ENCODE results near the gene TFPI.
"Not testable (repeated sequence)": the region's sequence is repeated elsewhere in the genome, so short reads cannot be mapped to it uniquely, and the experiment has no call there.

The TFPI gene

GRCh38 chr2:187527262-187527661 lies 27.0 kb downstream of the TFPI start:
- no peak for DNase-seq

- no peak for DNase-seq
These were observed 27.4 kb downstream of the TFPI start for GRCh38 chr2:187526792-187527191.

- no peak for DNase-seq
These were observed 28.9 kb downstream of the TFPI start for GRCh38 chr2:187525163-187525900.

DNA sequence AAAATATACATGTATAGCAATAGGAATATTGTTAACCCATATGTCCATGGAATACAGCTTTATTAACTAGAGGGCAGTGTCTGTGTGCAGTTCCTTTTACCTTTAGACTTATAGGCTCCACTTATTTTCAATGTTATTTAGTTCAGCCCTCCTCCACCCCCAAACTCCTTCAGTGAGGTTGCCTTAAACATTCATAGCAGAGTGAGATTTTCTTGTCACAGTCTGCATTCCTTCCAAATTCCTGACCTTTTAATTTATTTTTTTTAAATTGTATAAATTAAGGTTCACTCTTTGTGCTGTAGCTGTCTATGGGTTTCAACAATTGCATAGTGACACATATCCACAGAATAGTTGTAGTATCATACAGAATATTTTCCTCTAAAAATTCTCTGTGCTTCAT lies 30.9 kb downstream of the TFPI start:
- no peak for DNase-seq

GRCh38 chr2:187520121-187520624 lies 34.1 kb downstream of the TFPI start:
- DNase-seq, result no peak

DNA sequence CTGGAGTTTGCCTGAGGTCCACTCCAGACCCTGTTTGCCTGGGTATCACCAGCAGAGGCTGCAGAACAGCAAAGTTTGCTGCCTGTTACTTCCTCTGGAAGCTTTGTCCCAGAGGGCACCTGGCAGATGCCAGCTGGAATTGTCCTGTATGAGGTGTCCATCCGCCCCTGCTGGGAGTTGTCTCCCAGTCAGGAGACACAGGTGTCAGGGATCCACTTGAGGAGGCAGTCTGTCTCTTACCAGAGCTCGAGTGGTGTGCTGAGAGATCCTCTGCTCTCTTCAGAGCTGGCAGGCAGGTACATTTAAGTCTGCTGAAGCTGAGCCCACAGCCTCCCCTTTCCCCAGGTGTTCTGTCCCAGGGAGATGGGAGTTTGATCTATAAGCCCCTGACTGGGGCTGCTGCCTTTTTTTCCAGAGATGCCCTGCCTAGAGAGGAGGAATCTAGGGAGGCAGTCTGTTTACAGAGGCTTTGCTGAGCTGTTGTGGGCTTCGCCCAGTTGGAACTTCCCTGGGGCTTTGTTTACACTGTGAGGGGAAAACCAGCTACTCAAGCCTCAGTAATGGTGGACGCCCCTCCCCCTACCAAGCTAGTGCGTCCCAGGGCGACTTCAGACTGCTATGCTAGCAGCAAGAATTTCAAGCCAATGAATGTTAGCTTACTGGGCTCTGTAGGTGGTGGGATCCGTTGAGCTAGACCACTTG lies 34.7 kb downstream of the TFPI start:
- no peak for DNase-seq

- DNase-seq, result not testable (repeated sequence)
These were observed 36.4 kb downstream of the TFPI start for GRCh38 chr2:187517750-187518361.

DNA sequence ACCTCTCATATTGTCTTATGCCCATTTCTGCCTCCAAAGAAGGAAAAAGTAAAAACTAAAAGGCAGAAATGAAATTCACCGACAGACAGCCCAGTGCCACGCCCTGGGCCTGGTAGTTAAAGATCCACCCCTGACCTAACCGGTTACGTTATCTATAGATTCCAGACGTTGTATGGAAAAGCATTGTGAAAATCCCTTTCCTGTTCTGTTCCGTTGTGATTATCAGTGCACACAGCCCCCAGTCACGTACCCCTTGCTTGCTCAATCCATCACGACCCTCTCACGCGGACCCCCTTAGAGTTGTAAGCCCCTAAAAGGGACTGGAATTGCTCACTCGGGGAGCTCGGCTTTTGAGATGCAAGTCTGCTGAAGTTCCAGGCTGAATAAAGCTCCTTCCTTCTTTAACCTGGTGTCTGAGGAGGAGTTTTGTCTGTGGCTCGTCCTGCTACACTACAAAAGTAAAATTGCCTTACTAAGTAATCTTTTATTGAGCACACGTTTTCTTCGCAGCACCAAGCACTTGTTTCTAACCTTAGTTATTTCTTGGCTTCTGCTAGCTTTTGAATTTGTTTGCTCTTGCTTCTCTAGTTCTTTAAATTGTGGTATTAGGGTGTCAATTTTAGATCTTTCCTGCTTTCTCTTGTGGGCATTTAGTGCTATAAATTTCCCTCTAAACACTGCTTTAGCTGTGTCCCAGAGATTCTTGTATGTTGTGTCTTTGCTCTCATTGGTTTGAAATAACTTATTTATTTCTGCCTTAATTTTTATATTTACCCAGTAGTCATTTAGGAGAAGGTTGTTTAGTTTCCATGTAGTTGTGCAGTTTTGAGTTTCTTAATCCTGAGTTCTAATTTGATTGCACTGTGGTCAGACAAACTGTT lies 37.4 kb downstream of the TFPI start:
- DNase-seq, result not testable (repeated sequence)

- DNase-seq, result no peak
These were observed 39.3 kb downstream of the TFPI start for GRCh38 chr2:187514930-187515329.

- DNase-seq, result not testable (repeated sequence)
These were observed 39.9 kb downstream of the TFPI start for GRCh38 chr2:187514235-187514829.

DNA sequence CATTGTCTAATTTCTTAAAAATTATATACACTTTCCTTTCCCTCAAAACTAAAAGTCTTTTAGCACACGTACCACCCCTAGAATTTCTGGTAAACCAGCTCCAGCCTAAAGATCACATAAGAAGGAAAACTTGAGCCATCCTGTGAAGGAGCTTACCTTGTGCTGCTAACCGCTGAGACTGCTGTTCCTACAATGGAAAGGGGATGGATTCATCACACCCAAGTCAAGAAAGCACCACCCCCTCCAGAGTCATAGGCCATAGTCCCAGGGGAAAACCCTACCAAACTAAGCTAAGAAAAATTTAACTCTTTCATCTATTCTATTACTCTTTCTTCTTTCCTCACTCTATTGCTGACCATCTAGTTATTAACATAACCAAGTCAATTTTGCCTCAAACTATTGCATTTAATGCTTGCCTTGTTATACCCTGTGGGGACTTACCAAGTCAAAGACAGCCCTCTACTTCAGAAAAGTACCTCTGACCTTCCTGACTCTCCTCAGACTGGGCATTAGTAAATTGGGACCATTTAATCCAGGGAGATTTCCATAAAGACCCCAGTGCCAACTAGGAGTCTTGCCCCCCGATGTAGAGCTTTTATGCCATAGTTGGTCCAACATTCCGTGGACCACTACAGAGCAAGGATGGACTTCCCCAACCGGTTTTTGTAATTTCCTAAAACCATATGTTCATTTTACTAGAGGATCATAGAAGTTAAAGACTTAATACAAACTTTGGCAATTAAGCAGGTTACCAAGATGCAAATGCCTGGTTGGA lies 40.6 kb downstream of the TFPI start:
- not testable (repeated sequence) for DNase-seq

DNA sequence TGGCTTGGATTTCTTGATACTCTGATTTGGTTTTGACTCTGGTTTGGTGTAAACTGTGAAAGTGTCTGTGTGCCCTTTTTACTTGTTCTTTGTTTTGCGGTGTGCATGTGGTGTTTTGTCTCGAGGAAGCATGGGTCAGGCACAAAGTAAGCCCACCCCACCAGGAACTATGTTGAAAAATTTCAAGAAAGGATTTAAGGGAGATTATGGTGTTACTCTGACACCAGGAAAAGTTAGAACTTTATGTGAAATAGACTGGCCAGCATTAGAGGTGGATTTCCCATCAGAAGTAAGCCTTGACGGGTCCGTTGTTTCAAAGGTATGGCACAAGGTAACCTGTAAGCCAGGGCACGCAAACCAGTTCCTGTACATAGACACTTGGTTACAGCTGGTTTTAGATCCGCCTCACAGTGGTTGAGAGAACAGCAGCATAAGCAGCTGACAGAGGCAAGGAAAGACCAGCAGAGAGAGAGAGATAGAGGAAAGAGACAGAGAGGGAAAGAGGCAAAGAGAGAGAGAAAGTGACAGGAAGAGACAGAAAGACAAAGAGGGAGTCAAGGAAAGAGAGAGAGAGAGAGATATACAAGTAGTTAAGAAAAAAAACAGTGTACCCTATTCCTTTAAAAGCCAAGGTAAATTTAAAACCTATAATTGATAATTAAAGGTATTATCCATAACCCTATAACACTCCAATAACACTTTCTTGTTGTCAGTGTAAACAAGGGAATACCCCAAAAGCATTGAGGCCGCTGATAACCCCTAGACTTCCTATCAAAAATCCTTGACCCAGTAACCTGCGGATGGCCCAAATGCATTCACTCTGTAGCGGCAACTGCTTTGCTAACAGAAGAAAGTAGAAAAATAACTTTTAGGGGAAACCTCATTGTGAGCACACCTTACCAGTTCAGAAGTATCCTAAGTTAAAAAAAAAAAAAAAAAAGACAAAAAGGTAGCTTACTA lies 42.6 kb downstream of the TFPI start:
- DNase-seq, result no peak

- DNase-seq, result not testable (repeated sequence)
These were observed 43.5 kb downstream of the TFPI start for GRCh38 chr2:187510419-187511355.

DNA sequence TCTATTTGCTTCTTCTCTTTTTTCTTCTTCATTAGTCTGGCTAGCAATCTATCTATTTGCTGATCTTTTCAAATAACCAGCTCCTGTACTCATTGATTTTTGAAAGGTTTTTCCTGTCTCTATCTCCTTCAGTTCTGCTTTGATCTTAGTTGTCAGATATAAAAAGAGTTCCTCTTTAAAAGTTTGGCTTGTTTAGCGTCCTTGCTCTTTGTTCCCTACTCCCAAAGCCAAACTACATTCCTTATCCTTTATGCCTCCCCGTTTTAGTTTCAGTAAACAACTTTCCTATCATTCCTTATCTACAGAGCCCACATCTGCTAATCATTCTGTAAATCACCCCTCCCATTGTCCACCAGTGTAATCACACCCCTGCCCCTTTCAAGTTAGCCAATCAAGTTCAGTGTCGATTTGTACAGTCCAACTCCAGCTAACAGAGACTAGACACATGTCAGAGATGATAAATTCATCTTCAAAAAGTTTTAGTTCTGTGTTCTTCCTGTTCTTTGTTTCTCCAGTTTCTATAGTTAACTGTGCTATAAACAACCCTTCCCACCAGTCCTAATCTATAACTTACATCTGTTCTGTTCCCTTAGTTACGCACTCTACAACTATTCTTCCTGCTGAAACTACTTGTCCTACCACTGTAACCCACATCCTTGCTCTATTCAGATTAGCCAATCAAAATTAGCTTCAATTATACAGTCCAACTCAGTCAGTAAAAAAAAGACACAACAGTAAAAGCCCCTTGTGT lies 44.4 kb downstream of the TFPI start:
- no peak for DNase-seq

DNA sequence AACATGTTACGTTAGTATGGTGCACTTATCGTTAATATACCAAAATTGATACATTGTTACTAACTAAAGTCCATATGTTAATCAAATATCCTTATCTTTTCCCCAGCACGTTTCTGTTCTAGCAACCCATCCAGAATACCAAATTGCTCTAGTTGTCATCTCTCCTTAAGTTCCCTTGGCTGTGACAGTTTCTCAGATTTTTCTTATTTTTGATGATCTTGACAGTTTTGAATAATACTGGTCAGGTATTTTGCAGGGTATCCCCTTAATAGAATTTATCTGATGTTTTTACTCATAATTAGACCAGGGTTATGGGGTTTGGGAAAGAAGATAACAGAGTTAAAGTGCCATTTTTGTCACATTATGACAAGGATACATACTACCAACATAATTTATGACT lies 47.8 kb downstream of the TFPI start:
- DNase-seq, result no peak

- no peak for DNase-seq
These were observed 49.1 kb downstream of the TFPI start for GRCh38 chr2:187505065-187505672.

DNA sequence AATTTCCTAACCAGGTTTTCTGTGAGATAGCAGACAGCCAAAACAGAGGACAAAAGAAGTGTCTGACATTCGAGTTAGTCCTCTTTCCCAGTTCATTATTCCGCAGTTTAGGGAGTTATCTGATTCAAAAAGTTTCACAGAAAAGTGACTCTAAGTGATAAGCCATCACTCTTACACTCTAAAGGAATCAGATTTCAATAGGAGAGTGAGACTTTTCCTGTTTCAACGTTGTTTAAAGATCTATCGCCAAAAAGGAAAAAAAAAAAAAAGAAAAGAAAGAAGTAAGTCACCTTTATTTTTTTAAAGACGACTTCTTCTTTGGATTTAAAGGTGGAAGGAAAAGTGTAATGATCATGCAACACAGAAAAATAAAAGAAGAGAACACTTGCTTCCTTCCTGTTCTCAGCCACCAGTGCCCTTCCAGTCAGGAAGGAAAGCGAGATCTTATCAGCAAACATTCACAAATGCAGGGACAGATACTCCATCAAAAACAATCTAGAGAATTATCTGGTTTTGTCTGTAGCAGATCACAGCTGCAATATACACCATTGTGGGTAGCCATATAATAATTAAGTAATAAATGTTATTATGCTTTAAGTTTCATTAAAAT lies 49.8 kb downstream of the TFPI start:
- DNase-seq, result no peak

DNA sequence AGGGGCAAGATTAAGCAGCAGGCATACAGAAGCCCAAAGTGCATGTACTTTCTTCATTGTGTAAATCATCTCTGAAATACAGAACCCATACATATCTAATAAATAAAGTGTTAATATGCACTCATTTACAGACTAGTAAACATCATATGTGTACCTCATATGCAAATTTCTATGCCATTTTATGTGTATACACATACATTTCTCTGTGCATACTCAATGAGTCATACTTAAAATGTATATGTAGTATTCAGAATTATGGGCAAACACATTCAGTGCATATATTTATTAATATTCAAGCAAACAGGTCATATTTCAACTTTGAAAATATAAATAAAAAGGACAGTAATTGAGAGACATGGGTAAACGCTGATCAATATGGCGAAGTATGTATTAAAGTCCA lies 50.5 kb downstream of the TFPI start:
- no peak for DNase-seq
